Measurements from ENCODE around the gene PCNT.

- TF ChIP-seq CTCF (IDR thresholded peaks at IDR 0.05; ENCODE audit: low read depth, low read length, poor library complexity, severe bottlenecking) (no peak), EZH2phosphoT487 (IDR thresholded peaks at IDR 0.05; ENCODE audit: borderline replicate concordance, low read length) (no peak)
These were observed 3.6 kb upstream of the PCNT start for GRCh38 chr21:46320331-46320801.

Data from DOHH2 (cell line).